Cardiac fibroblast (primary cell): Measurements from ENCODE around the gene RNF213.

Experiments
- DNase-seq, 2 donors: peaks; one replicate each; pipeline versions ENCODE4 v3.0.0 to v3.0.0-alpha.2; 2010; ENCODE audit warnings: low read depth in 2 of 2
- H3K4me3 ChIP-seq, 2 donors: replicated peaks in 1 of 2; 1 replicate in 1 of 2; 2 replicates in 1 of 2; pipeline ENCODE4 v1.5.1; 2011; ENCODE audit warnings: low read depth in 2 of 2, low read length in 2 of 2, mild to moderate bottlenecking in 2 of 2, moderate library complexity in 1 of 2
- CTCF ChIP-seq: IDR thresholded peaks from one replicate; pipeline ENCODE4 v1.5.1; 2011; ENCODE audit warnings: low read depth, mild to moderate bottlenecking, low read length, inconsistent platforms

RNF213 gene

GRCh38 chr17:80413771-80414507, 153.3 kb downstream of the RNF213 start:
- peak overlapping the region; percentile 95 to 99 for H3K4me3 ChIP-seq
- no peak for DNase-seq
- TF ChIP-seq CTCF = no peak

- H3K4me3 ChIP-seq = peak overlapping the region; percentile 95 to 99
- peak; percentile 1 for TF ChIP-seq CTCF
- DNase-seq = no peak
These were observed 153.8 kb downstream of the RNF213 start for GRCh38 chr17:80414508-80414802.

- H3K4me3 ChIP-seq = peak within 1 kb of the TSS; percentile 95 to 99
- peak; percentile 95 to 96 for DNase-seq
- no peak for TF ChIP-seq CTCF
These were observed 154.4 kb downstream of the RNF213 start, which contains the start of gene ENDOV for GRCh38 chr17:80414803-80415625. Gene ENDOV, plus strand, starts transcription at chr17:80415167. Its CDS starts 28 bp downstream, at chr17:80415195.

- no peak for DNase-seq
- H3K4me3 ChIP-seq = peak overlapping the region; percentile 95 to 99
- TF ChIP-seq CTCF = no peak
These were observed 155.0 kb downstream of the RNF213 start for GRCh38 chr17:80415626-80416137.

- no peak for DNase-seq
- H3K4me3 ChIP-seq = peak overlapping the region; percentile 95 to 99
- TF ChIP-seq CTCF = no peak
These were observed 155.7 kb downstream of the RNF213 start for GRCh38 chr17:80416260-80416939.

- TF ChIP-seq CTCF = no peak
- DNase-seq = no peak
- H3K4me3 ChIP-seq = no peak overlapping the region
These were observed 156.3 kb downstream of the RNF213 start for GRCh38 chr17:80416940-80417293.
